ENCODE measurements around the gene LAPTM4A.

- TF ChIP-seq CTCF (IDR thresholded peaks at IDR 0.05) (no peak), POLR2A (IDR thresholded peaks at IDR 0.05) (no peak)
These were observed 11.5 kb upstream of the LAPTM4A start for GRCh38 chr2:20062615-20063545.
